Stimulated activated CD4-positive, alpha-beta T cell treated with anti-CD3 and anti-CD28 coated beads, Interleukin-1b, Interleukin-23, amount 100 ng/mL, for 1 hour (primary cell): Measurements from ENCODE around the gene GPR142.
"Not testable (repeated sequence)": the region's sequence is repeated elsewhere in the genome, so short reads cannot be mapped to it uniquely, and the experiment has no call there.

Experiments
- DNase-seq, 2 donors: peaks; one replicate each; pipeline ENCODE4 v3.0.0-alpha.2; 2020; ENCODE audit warnings: low read depth in 2 of 2

Gene GPR142

GRCh38 chr17:74393346-74393942, 26.1 kb downstream of the GPR142 start:
- no peak for DNase-seq

GRCh38 chr17:74394275-74394950, 27.1 kb downstream of the GPR142 start:
- no peak for DNase-seq

GRCh38 chr17:74394977-74395376, 27.7 kb downstream of the GPR142 start:
- no peak for DNase-seq

- DNase-seq, result no peak
Observed at GRCh38 chr17:74396567-74396966, 29.3 kb downstream of the GPR142 start.

GRCh38 chr17:74402048-74402447, 34.7 kb downstream of the GPR142 start:
- DNase-seq, result no peak

GRCh38 chr17:74403512-74404137, 36.3 kb downstream of the GPR142 start:
- no peak for DNase-seq

GRCh38 chr17:74404218-74404617, 36.9 kb downstream of the GPR142 start:
- no peak for DNase-seq

GRCh38 chr17:74404789-74405188, 37.5 kb downstream of the GPR142 start:
- DNase-seq, result no peak

- not testable (repeated sequence) for DNase-seq
Observed at GRCh38 chr17:74405311-74405710, 38.0 kb downstream of the GPR142 start.

- no peak for DNase-seq
Observed at GRCh38 chr17:74407384-74407783, 40.1 kb downstream of the GPR142 start.

- no peak for DNase-seq
Observed at GRCh38 chr17:74408262-74408661, 41.0 kb downstream of the GPR142 start.

GRCh38 chr17:74408815-74409214, 41.5 kb downstream of the GPR142 start:
- DNase-seq, result no peak

- no peak for DNase-seq
Observed at GRCh38 chr17:74410001-74410443, 42.7 kb downstream of the GPR142 start.

GRCh38 chr17:74412581-74412980, 45.3 kb downstream of the GPR142 start:
- DNase-seq, result no peak

- no peak for DNase-seq
Observed at GRCh38 chr17:74413491-74413890, 46.2 kb downstream of the GPR142 start.

- no peak for DNase-seq
Observed at GRCh38 chr17:74414510-74414909, 47.2 kb downstream of the GPR142 start.

GRCh38 chr17:74415608-74416396, 48.5 kb downstream of the GPR142 start:
- no peak for DNase-seq

GRCh38 chr17:74417178-74418045, 50.1 kb downstream of the GPR142 start:
- DNase-seq, result no peak

- no peak for DNase-seq
Observed at GRCh38 chr17:74419928-74420411, 52.7 kb downstream of the GPR142 start.
